HepG2 (cell line): ENCODE measurements around the gene ZBTB17. TPM values are rescaled to one million over a fixed set of nuclear protein-coding genes. Genes with fewer than 3 reads are reported as not detected.

ENCODE experiments used
- ATAC-seq: fragments of 200-7000 bp; cut with Tn5 transposase; 3 replicates; pipeline ENCODE4 v1.9.1; 2020; ENCODE audit warnings: mild to moderate bottlenecking, moderate library complexity
- BruUV-seq: library from RNA; stranded (reverse); fragments of 400-500 nt; replicated peaks from 2 replicates; lab custom pipeline; 2021; lab: Mats Ljungman, UMichigan
- CTCF ChIA-PET: fragments of 300-600 bp; formaldehyde crosslinking; extraction: SDS; loops from one replicate; lab custom pipeline; 2021; ENCODE audit warnings: low total read pairs, inconsistent platforms, low intra/inter-chr PET ratio; lab: Yijun Ruan, JAX
- POLR2A ChIA-PET: fragments of 350-600 bp; sonication (Branson Sonifier 250); formaldehyde crosslinking; loops from one replicate; lab custom pipeline; 2020; ENCODE audit warnings: antibody characterized with exemption, inconsistent platforms; lab: Yijun Ruan, JAX
- DNase-seq: peaks from one replicate; pipeline ENCODE4 v3.0.0-alpha.2; 2015; ENCODE audit warnings: low spot score
- FAIRE-seq: peaks from 3 replicates; lab custom pipeline; 2011; peaks lifted over from hg19 to GRCh38; lab: Jason Lieb, UNC
- H2AFZ ChIP-seq: one replicate; pipeline ENCODE4 v1.6.1; 2011; ENCODE audit warnings: low read length, inconsistent platforms
- H3K27ac ChIP-seq: fragments of 300-600 bp; 3 replicates; pipeline ENCODE4 v1.8.0; 2011; ENCODE audit warnings: mixed run types, mild to moderate bottlenecking, mixed read lengths, low read length, inconsistent platforms; ENCODE audit not compliant: insufficient read depth; ENCODE audit errors: extremely low read length
- H3K27me3 ChIP-seq, 2 experiments: fragments of 200-600 bp in 1 of 2; 2 replicates in 1 of 2; 3 replicates in 1 of 2; pipeline versions ENCODE4 v1.6.0 to v1.8.0; 2011; ENCODE audit warnings: low read length in 2 of 2, mild to moderate bottlenecking in 2 of 2, moderate library complexity in 2 of 2, inconsistent platforms in 1 of 2; ENCODE audit not compliant: insufficient read depth in 2 of 2, control insufficient read depth in 1 of 2
- H3K36me3 ChIP-seq, 2 experiments: fragments of 200-600 bp in 1 of 2; replicated peaks in 1 of 2; 2 replicates in 1 of 2; 3 replicates in 1 of 2; pipeline versions ENCODE4 v1.5.1 to v1.8.0; 2011; ENCODE audit warnings: low read length in 2 of 2, inconsistent platforms in 1 of 2; ENCODE audit not compliant: insufficient read depth in 2 of 2, control insufficient read depth in 1 of 2
- H3K4me1 ChIP-seq: 2 replicates; pipeline ENCODE4 v1.5.1; 2012; ENCODE audit warnings: low read length, inconsistent platforms; ENCODE audit not compliant: insufficient read depth
- H3K4me2 ChIP-seq: 2 replicates; pipeline ENCODE4 v1.6.0; 2011; ENCODE audit warnings: low read depth, low read length, inconsistent platforms
- H3K4me3 ChIP-seq, 3 experiments: fragments of 200-600 bp in 1 of 3; sonication (generic), shearing (Covaris generic) in 1 of 3; replicated peaks in 1 of 3; 2 replicates each; pipeline ENCODE4 v1.5.1; 2011 to 2016; ENCODE audit warnings: low read length in 3 of 3, inconsistent platforms in 2 of 3, low read depth in 2 of 3, mild to moderate bottlenecking in 2 of 3, control low read depth in 1 of 3, mixed read lengths in 1 of 3; ENCODE audit not compliant: insufficient read depth in 1 of 3
- H3K79me2 ChIP-seq: one replicate; pipeline ENCODE4 v1.6.1; 2011; ENCODE audit warnings: low read length, inconsistent platforms; ENCODE audit not compliant: insufficient read depth
- H3K9ac ChIP-seq: 2 replicates; pipeline ENCODE4 v1.6.0; 2011; ENCODE audit warnings: mild to moderate bottlenecking, low read depth, low read length, inconsistent platforms; ENCODE audit not compliant: insufficient read depth
- H3K9me3 ChIP-seq: 2 replicates; pipeline ENCODE4 v1.5.1; 2012; ENCODE audit warnings: mild to moderate bottlenecking, low read length
- H4K20me1 ChIP-seq: 2 replicates; pipeline ENCODE4 v1.6.0; 2011; ENCODE audit warnings: inconsistent platforms, mild to moderate bottlenecking, low read length, moderate library complexity; ENCODE audit not compliant: insufficient read depth
- CTCF ChIP-seq: sonication (generic); formaldehyde crosslinking; IDR thresholded peaks from 2 replicates; pipeline ENCODE4 v1.5.0; 2020; ENCODE audit warnings: mild to moderate bottlenecking, missing genetic modification reagents, moderate library complexity
- FOXJ3 ChIP-seq: sonication (generic); formaldehyde crosslinking; IDR thresholded peaks from 2 replicates; pipeline ENCODE4 v1.4.0; 2020; ENCODE audit warnings: missing genetic modification reagents, mild to moderate bottlenecking, borderline replicate concordance
- THRA ChIP-seq: sonication (generic); formaldehyde crosslinking; IDR thresholded peaks from 2 replicates; pipeline ENCODE4 v1.4.0; 2020; ENCODE audit warnings: missing genetic modification reagents, borderline replicate concordance
- ZBTB33 ChIP-seq: sonication (generic); formaldehyde crosslinking; IDR thresholded peaks from 2 replicates; pipeline ENCODE4 v1.4.0; 2020; ENCODE audit warnings: missing genetic modification reagents
- ZFP62 ChIP-seq: sonication (generic); formaldehyde crosslinking; IDR thresholded peaks from 2 replicates; pipeline ENCODE4 v1.4.0; 2020; ENCODE audit warnings: missing genetic modification reagents
- ZKSCAN8 ChIP-seq: IDR thresholded peaks from 2 replicates; pipeline ENCODE4 v1.6.1; 2016; ENCODE audit warnings: borderline replicate concordance, missing genetic modification reagents, missing compliant biosample characterization
- ZNF572 ChIP-seq: sonication (generic); formaldehyde crosslinking; IDR thresholded peaks from 2 replicates; pipeline ENCODE4 v1.5.1; 2020; ENCODE audit warnings: mild to moderate bottlenecking, missing genetic modification reagents
- ZNF781 ChIP-seq: sonication (generic); formaldehyde crosslinking; IDR thresholded peaks from 2 replicates; pipeline ENCODE4 v1.5.1; 2020; ENCODE audit warnings: borderline replicate concordance, mild to moderate bottlenecking, missing genetic modification reagents; ENCODE audit errors: not compliant biosample characterization
- WGBS: methylation state at CpG from one replicate; pipeline ENCODE4 v1.1.6; 2017; ENCODE audit warnings: low lambda C conversion rate; 5-methylcytosine and 5-hydroxymethylcytosine counted together
- in situ Hi-C: cut with HindIII; loops from 2 replicates; pipeline ENCODE4 v1.10.0; 2017; ENCODE audit warnings: low pct_unique_long_range_greater_than_20kb; ENCODE audit not compliant: extremely low pct_ligation_motif_present
- intact Hi-C: fragments of 100-400 bp; cut with micrococcal nuclease; formaldehyde crosslinking; loops from one replicate; pipeline ENCODE4 v1.10.0; 2022; ENCODE audit not compliant: unreplicated experiment
- polyA plus RNA-seq, 8 experiments: library from polyadenylated mRNA; depleted of rRNA in 3 of 8; stranded (reverse) in 7 of 8; unstranded in 1 of 8; fragments of >200 nt; fragmentation: Illumina TruSeq in 4 of 8; extraction: Trizol in 4 of 8; gene quantifications; 2 replicates each; pipeline versions ENCODE4 v1.2.1 to v1.2.3, GENCODE V29; 2011 to 2016; ENCODE audit warnings: low read depth in 4 of 8, missing spikeins in 1 of 8, mixed read lengths in 1 of 8; ENCODE audit not compliant: insufficient read depth in 1 of 8
- total RNA-seq, 5 experiments: library from RNA; depleted of rRNA; stranded (reverse); fragments of >200 nt; fragmentation: Illumina TruSeq; extraction: Trizol; gene quantifications; 2 replicates each; pipeline ENCODE4 v1.2.3, GENCODE V29; 2016; ENCODE audit warnings: low read depth in 1 of 5

The ZBTB17 gene
- total and polyA plus RNA-seq, 2 of the 13 experiments (the other 11 are each of a cell fraction or from before 2014, with no cell fraction given), result 16.7 to 17.0 TPM

GRCh38 chr1:15953294-15953771, 22.6 kb downstream of the ZBTB17 start (continued):
- TF ChIP-seq FOXJ3 (CRISPR knock-in tag) (no peak), THRA (CRISPR knock-in tag) (no peak), ZFP62 (CRISPR knock-in tag) (no peak), ZNF572 (CRISPR knock-in tag) (no peak), ZKSCAN8 (CRISPR knock-in tag) (no peak)

- H3K27ac ChIP-seq, result no peak overlapping the region
- H3K4me2 ChIP-seq, result no peak overlapping the region
- peaks cover under 1% of the 10 kb centered on the region for H3K79me2 ChIP-seq
- POLR2A ChIA-PET, result no interaction called here
- WGBS, result 95% methylated on average over 26 of the region's 27 CpGs
- intact Hi-C loops, result no loop called here
- H2AFZ ChIP-seq, result no peak overlapping the region
- TF ChIP-seq ZBTB33 (CRISPR knock-in tag) (peak; percentile 47; the same call in 1 of the 2 replicates), CTCF (CRISPR knock-in tag) (peak; percentile 22; the same call in 1 of the 2 replicates), ZNF781 (CRISPR knock-in tag) (no peak)
- no TSS peak for BruUV-seq
- DNase-seq (no peak), FAIRE-seq (no peak), ATAC-seq (no peak)
- peaks cover 3% of the 10 kb centered on the region; the same call in 1 of the 2 replicates for H4K20me1 ChIP-seq
- in situ Hi-C loops, result no loop called here
- no peak overlapping the region for H3K9ac ChIP-seq
- H3K36me3 ChIP-seq, result peaks cover under 1 to 10% of the 10 kb centered on the region in 2 experiments; a peak in 3 of 5 replicates
- no peaks in the 10 kb centered on the region for H3K27me3 ChIP-seq
- no peak overlapping the region for H3K4me3 ChIP-seq
- H3K9me3 ChIP-seq, result no peaks in the 10 kb centered on the region
- CTCF ChIA-PET, result no interaction called here
- H3K4me1 ChIP-seq, result peaks cover 11% of the 10 kb centered on the region; the same call in 1 of the 2 replicates
These were observed 23.3 kb downstream of the ZBTB17 start for GRCh38 chr1:15952317-15953258.
